Breast epithelium (tissue), 4 donors: ENCODE results near the gene SLC2A4. TPM values are rescaled to one million over a fixed set of nuclear protein-coding genes. Genes with fewer than 3 reads are reported as not detected.

ENCODE experiments used
- DNase-seq, 2 donors: peaks; one replicate each; pipeline ENCODE4 v3.0.0-alpha.2; 2019; ENCODE audit warnings: low spot score in 2 of 2
- H3K27ac ChIP-seq, 2 donors: fragments of 200-600 bp; sonication (generic) in 1 of 2; one replicate each; pipeline ENCODE4 v1.5.1; 2016 to 2019; ENCODE audit warnings: mild to moderate bottlenecking in 1 of 2
- H3K27me3 ChIP-seq, 2 donors: fragments of 200-600 bp; sonication (generic) in 1 of 2; one replicate each; pipeline versions ENCODE4 v1.5.1 to v1.6.0; 2017 to 2019; ENCODE audit warnings: control low read depth in 1 of 2, mild to moderate bottlenecking in 1 of 2
- H3K36me3 ChIP-seq: fragments of 200-600 bp; one replicate; pipeline ENCODE4 v1.5.1; 2019
- H3K4me1 ChIP-seq, 2 donors: fragments of 200-600 bp; sonication (generic); one replicate each; pipeline ENCODE4 v1.5.1; 2016 to 2019; ENCODE audit warnings: control low read depth in 1 of 2
- H3K4me3 ChIP-seq, 3 donors: fragments of 200-600 bp; sonication (generic); 1 replicate in 2 of 3; 2 replicates in 1 of 3; pipeline ENCODE4 v1.5.1; 2016 to 2019; ENCODE audit warnings: mild to moderate bottlenecking in 3 of 3, moderate library complexity in 2 of 3
- H3K9me3 ChIP-seq, 2 donors: fragments of 200-600 bp; sonication (generic) in 1 of 2; one replicate each; pipeline ENCODE4 v1.5.1; 2016 to 2019; ENCODE audit warnings: control low read depth in 1 of 2
- CTCF ChIP-seq, 3 donors: fragments of 450-650 bp; IDR thresholded peaks; one replicate each; pipeline ENCODE4 v1.5.1; 2016 to 2017; ENCODE audit warnings: antibody characterized with exemption in 3 of 3, mild to moderate bottlenecking in 3 of 3, moderate library complexity in 3 of 3
- POLR2A ChIP-seq: fragments of 450-650 bp; IDR thresholded peaks from one replicate; pipeline ENCODE4 v1.6.1; 2016; ENCODE audit warnings: antibody characterized with exemption, mild to moderate bottlenecking, moderate library complexity
- POLR2AphosphoS5 ChIP-seq, 3 donors: sonication (generic); formaldehyde crosslinking; IDR thresholded peaks; one replicate each; pipeline ENCODE4 v1.6.1; 2017; ENCODE audit warnings: antibody characterized with exemption in 3 of 3
- intact Hi-C: fragments of 100-400 bp; cut with DNase I; formaldehyde crosslinking; loops from one replicate; pipeline ENCODE4 v1.15.1; 2023; ENCODE audit warnings: low total_unique reads
- total RNA-seq, 3 donors: library from RNA; depleted of rRNA; stranded (reverse); fragments of >200 nt; gene quantifications; one replicate each; pipeline ENCODE4 v1.1.0, GENCODE V29; 2016

The SLC2A4 gene
- total RNA-seq, 3 donors from 2014 or later = 2.6 to 32.5 (median 3.5) TPM

GRCh38 chr17:7293159-7293558 is 11.6 kb downstream of the SLC2A4 start:
- no peak for DNase-seq
- Histone ChIP-seq H3K4me3 (peak overlapping the region in 1 of 3 donors; percentile 15), H3K27ac (peak overlapping the region; percentile 63 to 71), H3K27me3 (no peaks in the 10 kb centered on the region), H3K4me1 (peaks cover 4% of the 10 kb centered on the region in 2 donors), H3K36me3 (no peaks in the 10 kb centered on the region), H3K9me3 (no peaks in the 10 kb centered on the region)
- intact Hi-C loops = no loop called here
- no peak for TF ChIP-seq CTCF (IDR thresholded peaks at IDR 0.05)

GRCh38 chr17:7293816-7294613 is 12.5 kb downstream of the SLC2A4 start:
- TF ChIP-seq POLR2A = no peak
- TF ChIP-seq CTCF (IDR thresholded peaks at IDR 0.05) = no peak
- TF ChIP-seq POLR2AphosphoS5 (IDR thresholded peaks at IDR 0.05) = no peak
- H3K4me3 ChIP-seq = peak overlapping the region; percentile 0 to 58 (median 46)
- H3K9me3 ChIP-seq = no peaks in the 10 kb centered on the region
- no peaks in the 10 kb centered on the region for H3K27me3 ChIP-seq
- H3K4me1 ChIP-seq = peaks cover 4% of the 10 kb centered on the region in 2 donors
- peak overlapping the region; percentile 63 to 71 for H3K27ac ChIP-seq
- intact Hi-C loops = loop anchor here (2.0 kb wide), 1 partner anchor 13 kb away; the partner anchor contains the start of gene SLC2A4
- H3K36me3 ChIP-seq = no peaks in the 10 kb centered on the region
- DNase-seq = no peak

GRCh38 chr17:7294614-7295153 is 13.2 kb downstream of the SLC2A4 start, which contains the start of gene YBX2:
YBX2 (minus strand) TSS chr17:7294639; CDS start chr17:7294500, 139 bp downstream.
- no peak for TF ChIP-seq CTCF (IDR thresholded peaks at IDR 0.05)
- TF ChIP-seq POLR2AphosphoS5 (IDR thresholded peaks at IDR 0.05) = no peak
- no peak for TF ChIP-seq POLR2A
- Histone ChIP-seq H3K36me3 (no peaks in the 10 kb centered on the region), H3K9me3 (no peaks in the 10 kb centered on the region), H3K4me1 (peaks cover 4% of the 10 kb centered on the region in 2 donors), H3K27me3 (no peaks in the 10 kb centered on the region), H3K4me3 (peak within 1 kb of the TSS; percentile 0 to 58 (median 46)), H3K27ac (peak within 1 kb of the TSS; percentile 63 to 71)
- peak; percentile 77 to 83 for DNase-seq
- intact Hi-C loops = loop anchor here (2.0 kb wide), 1 partner anchor 14 kb away; the partner anchor contains the start of gene SLC2A4

- Histone ChIP-seq H3K36me3 (no peaks in the 10 kb centered on the region), H3K27ac (peak overlapping the region; percentile 26 to 29), H3K9me3 (no peaks in the 10 kb centered on the region), H3K4me3 (peak overlapping the region in 2 of 3 donors; percentile 46 to 58), H3K27me3 (no peaks in the 10 kb centered on the region), H3K4me1 (peaks cover 4% of the 10 kb centered on the region in 2 donors)
- intact Hi-C loops = loop anchor here (2.0 kb wide), 1 partner anchor 15 kb away; the partner anchor contains the start of gene SLC2A4
- TF ChIP-seq POLR2A (no peak), POLR2AphosphoS5 (IDR thresholded peaks at IDR 0.05) (no peak), CTCF (IDR thresholded peaks at IDR 0.05) (peak in 1 of 3 donors; percentile 17)
- DNase-seq = no peak
Observed at GRCh38 chr17:7295230-7296180, 14.0 kb downstream of the SLC2A4 start.
